ENCODE measurements around the gene EP400. TPM values are rescaled to one million over a fixed set of nuclear protein-coding genes. Genes with fewer than 3 reads are reported as not detected.

The EP400 gene
- total and polyA plus RNA-seq, 2 of the 4 experiments (the other 2 are of a cell fraction), result 4.3 to 11.4 TPM

GRCh38 chr12:131912518-131913274, 37.0 kb upstream of the EP400 start:
- Histone ChIP-seq H2BK15ac (ENCODE audit: low read depth, low read length) (no peak overlapping the region), H3K79me1 (ENCODE audit: low read depth in 1 of 2, low read length in 2 of 2) (0 out of 4 replicates have a peak, but pooled peaks cover 0 to 10% of the 10 kb centered on the region in 2 experiments), H3K18ac (ENCODE audit: low read depth, low read length) (no peak overlapping the region), H3K27me3 (ENCODE audit: control insufficient read depth, insufficient read depth, low read length) (no peaks in the 10 kb centered on the region), H3K9me1 (ENCODE audit: insufficient read depth, low read length) (no peaks in the 10 kb centered on the region), H4K5ac (ENCODE audit: low read depth, low read length) (no peak overlapping the region), H3K23ac (ENCODE audit: low read depth, low read length) (no peak overlapping the region), H4K8ac (ENCODE audit: low read depth in 2 of 2, low read length in 2 of 2) (no peak overlapping the region), H2BK120ac (ENCODE audit: low read depth, low read length) (no peak overlapping the region), H3K4me1 (ENCODE audit: control insufficient read depth, insufficient read depth, low read length) (peaks cover 9% of the 10 kb centered on the region), H3K14ac (replicated peaks; ENCODE audit: low read depth, low read length) (no peak overlapping the region), H3K27ac (ENCODE audit: insufficient read depth, low read length) (peak overlapping the region; percentile 3), H3K36me3 (ENCODE audit: control insufficient read depth, insufficient read depth, low read length) (peaks cover 75% of the 10 kb centered on the region), H2AK9ac (replicated peaks; ENCODE audit: low read depth, low read length, poor library complexity) (peak overlapping the region; percentile 87), H3K56ac (ENCODE audit: extremely low read depth, insufficient read depth, low read length) (no peak overlapping the region), H2AFZ (replicated peaks; ENCODE audit: low read length, poor library complexity) (peak overlapping the region; percentile 3), H2BK5ac (ENCODE audit: low read depth, low read length, poor library complexity, severe bottlenecking) (peak overlapping the region; percentile 40), H4K20me1 (ENCODE audit: insufficient read depth, low read length) (peaks cover 14% of the 10 kb centered on the region; the same call in 1 of the 2 replicates), H3K4me3 (ENCODE audit: insufficient read depth, low read depth, low read length) (no peak overlapping the region), H3K4ac (ENCODE audit: low read depth, low read length) (no peak overlapping the region; the same call in 1 of the 2 replicates), H2AK5ac (ENCODE audit: low read depth, low read length) (no peak overlapping the region; the same call in 1 of the 2 replicates), H2BK20ac (ENCODE audit: low read depth, low read length) (no peak overlapping the region; the same call in 1 of the 2 replicates), H3K9ac (ENCODE audit: low read depth, low read length) (no peak overlapping the region), H3K4me2 (ENCODE audit: low read depth, low read length) (no peak overlapping the region), H3K9me3 (ENCODE audit: control insufficient read depth, insufficient read depth, low read length) (no peaks in the 10 kb centered on the region), H4K91ac (ENCODE audit: insufficient read depth, low read depth, low read length) (no peak overlapping the region)
- ChIA-PET CTCF (no interaction called here), POLR2A (ENCODE audit: unreplicated experiment) (interaction anchor here (0.5 kb wide), 1 partner anchor 1096 kb away, joined by 5 read pairs; no protein-coding TSS in a partner anchor)
- in situ Hi-C loops (cut with MboI; ENCODE audit: low sequenced_read_pairs), result no loop called here
- dilution Hi-C loops (cut with HindIII; ENCODE audit: low sequenced_read_pairs, unreplicated experiment), result no loop called here
- peak; percentile 89 for ATAC-seq (ENCODE audit: low read depth)
- 40% methylated on average over 9 of the region's 20 CpGs; no CpG with 5 or more reads in 1 of the 2 experiments for WGBS, 2 experiments (ENCODE audit: extremely low coverage in 2 of 2, insufficient read length in 1 of 2)
- TF ChIP-seq BHLHE40 (IDR thresholded peaks at IDR 0.05; ENCODE audit: low read depth, low read length) (peak; percentile 41; the same call in 1 of the 2 replicates), MAZ (IDR thresholded peaks at IDR 0.05; ENCODE audit: borderline replicate concordance, low read depth, low read length) (peak; percentile 71; the same call in 1 of the 2 replicates), CHD1 (IDR thresholded peaks at IDR 0.05; ENCODE audit: low read depth, low read length) (no peak), MXI1 (IDR thresholded peaks at IDR 0.05; ENCODE audit: borderline replicate concordance, low read depth, low read length) (peak; percentile 78; the same call in 1 of the 2 replicates), FOS (IDR thresholded peaks at IDR 0.05; ENCODE audit: low read depth, low read length) (peak; percentile 68)
- peak; percentile 85 for DNase-seq
- no TSS peak for BruUV-seq (replicated peaks)
- intact Hi-C loops (cut with micrococcal nuclease), result no loop called here
